GM18907 (cell line): Measurements from ENCODE around the gene NCAM1.

Experiments
- ATAC-seq: cut with Tn5 transposase; IDR thresholded peaks from one replicate; pipeline ENCODE4 v1.9.1; 2021; ENCODE audit warnings: mild to moderate bottlenecking, moderate library complexity; ENCODE audit not compliant: unreplicated experiment

NCAM1 gene

GRCh38 chr11:112967082-112967481 lies 5.9 kb downstream of the NCAM1 start:
- ATAC-seq = no peak

GRCh38 chr11:112968941-112969713 lies 7.9 kb downstream of the NCAM1 start:
- ATAC-seq = no peak

GRCh38 chr11:112971195-112971594 lies 10.0 kb downstream of the NCAM1 start:
- ATAC-seq = no peak

- ATAC-seq = no peak
Measured at GRCh38 chr11:112971827-112972226, 10.6 kb downstream of the NCAM1 start.

GRCh38 chr11:112972399-112973145 lies 11.4 kb downstream of the NCAM1 start:
- no peak for ATAC-seq

GRCh38 chr11:112975051-112975450 lies 13.8 kb downstream of the NCAM1 start:
- no peak for ATAC-seq

- ATAC-seq = no peak
Measured at GRCh38 chr11:112975493-112975892, 14.3 kb downstream of the NCAM1 start.

- ATAC-seq = no peak
Measured at GRCh38 chr11:112977755-112978154, 16.5 kb downstream of the NCAM1 start.

GRCh38 chr11:112983887-112984286 lies 22.7 kb downstream of the NCAM1 start:
- ATAC-seq = no peak

GRCh38 chr11:112989198-112989597 lies 28.0 kb downstream of the NCAM1 start:
- ATAC-seq = no peak

- no peak for ATAC-seq
Measured at GRCh38 chr11:112993808-112994207, 32.6 kb downstream of the NCAM1 start.

- no peak for ATAC-seq
Measured at GRCh38 chr11:112995423-112996090, 34.3 kb downstream of the NCAM1 start.

GRCh38 chr11:112996994-112997393 lies 35.8 kb downstream of the NCAM1 start:
- ATAC-seq = no peak

GRCh38 chr11:112997857-112998466 lies 36.7 kb downstream of the NCAM1 start:
- ATAC-seq = no peak

GRCh38 chr11:112999520-112999919 lies 38.3 kb downstream of the NCAM1 start:
- ATAC-seq = no peak

- no peak for ATAC-seq
Measured at GRCh38 chr11:113001709-113002108, 40.5 kb downstream of the NCAM1 start.

- no peak for ATAC-seq
Measured at GRCh38 chr11:113006896-113007445, 45.8 kb downstream of the NCAM1 start.

- ATAC-seq = no peak
Measured at GRCh38 chr11:113014262-113015097, 53.3 kb downstream of the NCAM1 start.

- ATAC-seq = no peak
Measured at GRCh38 chr11:113015098-113015455, 53.9 kb downstream of the NCAM1 start.

GRCh38 chr11:113016905-113017304 lies 55.7 kb downstream of the NCAM1 start:
- no peak for ATAC-seq
